Tibial nerve (tissue), 3 donors: ENCODE measurements around the gene GRIK4.

Source experiments
- CTCF ChIP-seq, 5 experiments: fragments of 200-600 bp in 3 of 5; fragments of 450-650 bp in 2 of 5; sonication (generic) in 3 of 5; IDR thresholded peaks; one replicate each; pipeline ENCODE4 v1.5.1; 2016 to 2019; ENCODE audit warnings: antibody characterized with exemption in 5 of 5, mild to moderate bottlenecking in 3 of 5, moderate library complexity in 2 of 5
- POLR2A ChIP-seq, 2 donors: fragments of 450-650 bp; IDR thresholded peaks; one replicate each; pipeline ENCODE4 v1.6.1; 2017; ENCODE audit warnings: antibody characterized with exemption in 2 of 2, mild to moderate bottlenecking in 2 of 2, moderate library complexity in 2 of 2

- no peak for TF ChIP-seq CTCF (IDR thresholded peaks at IDR 0.05)
- TF ChIP-seq POLR2A (IDR thresholded peaks at IDR 0.05): no peak
Observed at GRCh38 chr11:120871924-120872323, 360.4 kb downstream of the GRIK4 start.
